Smooth muscle cell (in vitro differentiated cells): Measurements from ENCODE around the gene ITSN1. TPM values are rescaled to one million over a fixed set of nuclear protein-coding genes. Genes with fewer than 3 reads are reported as not detected.

ENCODE experiments used
- DNase-seq: peaks from one replicate; lab custom pipeline; 2025; ENCODE audit not compliant: unreplicated experiment; lab: John Stamatoyannopoulos, UW
- H2AFZ ChIP-seq: fragments of 200-600 bp; sonication (generic); 2 replicates; pipeline ENCODE4 v1.6.0; 2016; ENCODE audit warnings: antibody characterized with exemption, low read depth, mild to moderate bottlenecking
- H3F3A ChIP-seq: fragments of 200-600 bp; sonication (generic); 2 replicates; pipeline ENCODE4 v1.6.0; 2017; ENCODE audit warnings: antibody characterized with exemption, low read depth
- H3K27ac ChIP-seq: fragments of 200-600 bp; sonication (generic); 2 replicates; pipeline ENCODE4 v1.5.1; 2016; ENCODE audit warnings: low read depth, mild to moderate bottlenecking
- H3K27me3 ChIP-seq: fragments of 200-600 bp; sonication (generic); 2 replicates; pipeline ENCODE4 v1.6.1; 2016; ENCODE audit warnings: low read depth, mild to moderate bottlenecking
- H3K36me3 ChIP-seq: fragments of 200-600 bp; sonication (generic); 2 replicates; pipeline ENCODE4 v1.5.1; 2016; ENCODE audit warnings: low read depth
- H3K4me1 ChIP-seq: fragments of 200-600 bp; sonication (generic); 2 replicates; pipeline ENCODE4 v1.5.1; 2016; ENCODE audit warnings: low read depth
- H3K4me2 ChIP-seq: fragments of 200-600 bp; sonication (generic); 2 replicates; pipeline ENCODE4 v1.6.0; 2016; ENCODE audit warnings: mild to moderate bottlenecking
- H3K4me3 ChIP-seq: fragments of 200-600 bp; sonication (generic); 2 replicates; pipeline ENCODE4 v1.5.1; 2016; ENCODE audit warnings: mild to moderate bottlenecking
- H3K79me2 ChIP-seq: fragments of 200-600 bp; sonication (generic); 2 replicates; pipeline ENCODE4 v1.6.0; 2016; ENCODE audit warnings: low read depth, mild to moderate bottlenecking
- H3K9ac ChIP-seq: fragments of 200-600 bp; sonication (generic); 2 replicates; pipeline ENCODE4 v1.6.0; 2016; ENCODE audit warnings: low read depth
- H3K9me3 ChIP-seq: fragments of 200-600 bp; sonication (generic); replicated peaks from 2 replicates; pipeline ENCODE4 v1.5.1; 2016; ENCODE audit warnings: low read depth
- H4K20me1 ChIP-seq: fragments of 200-600 bp; sonication (generic); 2 replicates; pipeline ENCODE4 v1.6.0; 2016; ENCODE audit warnings: low read depth
- WGBS: methylation state at CpG from one replicate; pipeline ENCODE4 v1.1.7; 2016; ENCODE audit warnings: low lambda C conversion rate; 5-methylcytosine and 5-hydroxymethylcytosine counted together
- polyA plus RNA-seq: library from polyadenylated mRNA; unstranded; fragments of >200 nt; fragmentation: Nextera tagmentation; extraction: Ambion mirVana; gene quantifications from 2 replicates; pipeline ENCODE4 v1.2.1, GENCODE V29; 2016
- total RNA-seq: library from RNA; depleted of rRNA; stranded (reverse); fragments of >200 nt; gene quantifications from 2 replicates; pipeline ENCODE4 v1.2.3, GENCODE V29; 2014
- TF ChIP-seq, protein P1 (sequence below): fragments of 200-600 bp; sonication (generic); IDR thresholded peaks from 2 replicates; pipeline ENCODE4 v1.5.1; 2017; ENCODE audit warnings: borderline replicate concordance, mild to moderate bottlenecking, antibody characterized with exemption; ENCODE audit not compliant: insufficient read depth, poor library complexity, severe bottlenecking

The ITSN1 gene
- total and polyA plus RNA-seq, 2 experiments from 2014 or later: 36.4 to 76.5 TPM

DNA sequence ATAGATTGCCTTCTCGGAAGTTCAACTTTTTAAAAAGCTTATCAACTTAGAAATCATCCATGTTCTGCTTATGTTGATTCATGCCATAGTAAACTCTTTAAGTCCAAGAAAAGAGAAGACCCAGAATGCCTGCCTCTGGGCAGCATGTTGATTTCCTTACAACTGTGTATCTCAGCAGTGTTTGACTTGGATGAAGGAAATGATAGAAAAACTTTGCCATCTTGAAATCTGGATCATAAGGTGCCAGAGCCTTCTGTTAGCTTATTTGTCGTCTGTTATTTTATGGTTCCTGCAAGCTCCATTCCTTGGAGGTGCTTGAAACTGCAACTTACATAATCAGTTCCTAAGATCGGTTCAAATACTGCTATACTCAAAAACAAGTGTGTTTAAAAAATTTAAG is 148.8 kb downstream of the ITSN1 start:
- no peaks in the 10 kb centered on the region for H3K79me2 ChIP-seq
- H3K9me3 ChIP-seq: no peaks in the 10 kb centered on the region
- H3K36me3 ChIP-seq: peaks cover 10% of the 10 kb centered on the region
- H3F3A ChIP-seq: no peaks in the 10 kb centered on the region
- no peaks in the 10 kb centered on the region for H3K27me3 ChIP-seq
- TF ChIP-seq, protein P1, sequence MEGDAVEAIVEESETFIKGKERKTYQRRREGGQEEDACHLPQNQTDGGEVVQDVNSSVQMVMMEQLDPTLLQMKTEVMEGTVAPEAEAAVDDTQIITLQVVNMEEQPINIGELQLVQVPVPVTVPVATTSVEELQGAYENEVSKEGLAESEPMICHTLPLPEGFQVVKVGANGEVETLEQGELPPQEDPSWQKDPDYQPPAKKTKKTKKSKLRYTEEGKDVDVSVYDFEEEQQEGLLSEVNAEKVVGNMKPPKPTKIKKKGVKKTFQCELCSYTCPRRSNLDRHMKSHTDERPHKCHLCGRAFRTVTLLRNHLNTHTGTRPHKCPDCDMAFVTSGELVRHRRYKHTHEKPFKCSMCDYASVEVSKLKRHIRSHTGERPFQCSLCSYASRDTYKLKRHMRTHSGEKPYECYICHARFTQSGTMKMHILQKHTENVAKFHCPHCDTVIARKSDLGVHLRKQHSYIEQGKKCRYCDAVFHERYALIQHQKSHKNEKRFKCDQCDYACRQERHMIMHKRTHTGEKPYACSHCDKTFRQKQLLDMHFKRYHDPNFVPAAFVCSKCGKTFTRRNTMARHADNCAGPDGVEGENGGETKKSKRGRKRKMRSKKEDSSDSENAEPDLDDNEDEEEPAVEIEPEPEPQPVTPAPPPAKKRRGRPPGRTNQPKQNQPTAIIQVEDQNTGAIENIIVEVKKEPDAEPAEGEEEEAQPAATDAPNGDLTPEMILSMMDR: no peak
- no peak overlapping the region for H3K4me2 ChIP-seq
- WGBS: 92% methylated on average over 3 of the region's 3 CpGs
- no peak for DNase-seq
- H3K27ac ChIP-seq: no peak overlapping the region
- no peak overlapping the region for H3K4me3 ChIP-seq
- no peaks in the 10 kb centered on the region for H4K20me1 ChIP-seq
- no peak overlapping the region for H3K9ac ChIP-seq
- H2AFZ ChIP-seq: no peak overlapping the region
- no peaks in the 10 kb centered on the region for H3K4me1 ChIP-seq

DNA sequence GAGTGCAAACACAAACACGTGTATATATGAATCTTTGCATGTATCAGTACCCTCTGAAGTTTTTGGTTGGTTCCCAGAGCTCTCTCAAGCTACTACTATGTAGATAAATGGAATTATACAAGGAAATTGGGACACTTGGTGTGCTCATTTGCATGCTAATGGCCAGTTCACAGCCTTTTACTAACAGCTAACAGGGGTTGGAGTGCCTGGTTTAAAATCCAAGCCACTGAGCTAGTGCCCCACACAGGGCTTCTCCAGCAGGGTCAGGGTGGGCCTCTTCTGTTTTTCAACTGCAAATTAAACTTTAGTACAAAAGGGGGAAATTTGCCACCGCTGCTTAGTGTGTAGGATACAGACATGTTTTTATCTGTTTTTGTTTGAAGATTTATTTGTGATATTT is 152.3 kb downstream of the ITSN1 start:
- Histone ChIP-seq H3K4me2 (no peak overlapping the region), H3K27me3 (no peaks in the 10 kb centered on the region), H3K36me3 (peaks cover 13% of the 10 kb centered on the region), H3K4me3 (no peak overlapping the region), H3F3A (no peaks in the 10 kb centered on the region), H3K9me3 (no peaks in the 10 kb centered on the region), H4K20me1 (no peaks in the 10 kb centered on the region), H2AFZ (no peak overlapping the region), H3K9ac (no peak overlapping the region), H3K4me1 (peaks cover 8% of the 10 kb centered on the region), H3K27ac (no peak overlapping the region), H3K79me2 (no peaks in the 10 kb centered on the region)
- 59% methylated on average over 2 of the region's 2 CpGs for WGBS
- no peak for DNase-seq
- TF ChIP-seq, protein P1: no peak

DNA sequence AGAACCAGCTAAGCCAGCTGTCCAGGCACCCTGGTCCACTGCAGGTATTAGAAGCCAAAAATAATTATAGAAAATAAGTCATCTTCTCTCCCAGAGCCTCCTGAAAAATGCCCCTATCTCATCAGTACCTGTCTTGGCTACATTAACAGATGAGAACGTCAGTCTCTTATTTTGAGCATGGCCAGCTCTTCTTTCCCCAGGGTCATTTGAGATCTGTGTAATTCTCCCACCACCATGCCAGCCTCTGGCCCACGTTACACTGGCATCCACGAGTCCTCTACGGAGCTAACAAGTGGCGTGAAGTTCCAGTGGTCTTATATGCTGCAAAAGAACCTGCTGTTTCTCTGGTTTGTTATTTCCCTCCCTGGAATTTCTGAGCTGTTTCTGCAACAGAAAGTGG is 155.3 kb downstream of the ITSN1 start:
- WGBS: 94% methylated on average over 5 of the region's 5 CpGs
- Histone ChIP-seq H3K79me2 (no peaks in the 10 kb centered on the region), H4K20me1 (peaks cover 3% of the 10 kb centered on the region), H3K9ac (no peak overlapping the region), H3K4me3 (no peak overlapping the region), H3F3A (peaks cover 4% of the 10 kb centered on the region), H3K9me3 (no peaks in the 10 kb centered on the region), H2AFZ (no peak overlapping the region), H3K27me3 (no peaks in the 10 kb centered on the region), H3K36me3 (peaks cover 13% of the 10 kb centered on the region), H3K27ac (no peak overlapping the region), H3K4me2 (no peak overlapping the region), H3K4me1 (peaks cover 22% of the 10 kb centered on the region)
- TF ChIP-seq, protein P1: no peak
- no peak for DNase-seq

DNA sequence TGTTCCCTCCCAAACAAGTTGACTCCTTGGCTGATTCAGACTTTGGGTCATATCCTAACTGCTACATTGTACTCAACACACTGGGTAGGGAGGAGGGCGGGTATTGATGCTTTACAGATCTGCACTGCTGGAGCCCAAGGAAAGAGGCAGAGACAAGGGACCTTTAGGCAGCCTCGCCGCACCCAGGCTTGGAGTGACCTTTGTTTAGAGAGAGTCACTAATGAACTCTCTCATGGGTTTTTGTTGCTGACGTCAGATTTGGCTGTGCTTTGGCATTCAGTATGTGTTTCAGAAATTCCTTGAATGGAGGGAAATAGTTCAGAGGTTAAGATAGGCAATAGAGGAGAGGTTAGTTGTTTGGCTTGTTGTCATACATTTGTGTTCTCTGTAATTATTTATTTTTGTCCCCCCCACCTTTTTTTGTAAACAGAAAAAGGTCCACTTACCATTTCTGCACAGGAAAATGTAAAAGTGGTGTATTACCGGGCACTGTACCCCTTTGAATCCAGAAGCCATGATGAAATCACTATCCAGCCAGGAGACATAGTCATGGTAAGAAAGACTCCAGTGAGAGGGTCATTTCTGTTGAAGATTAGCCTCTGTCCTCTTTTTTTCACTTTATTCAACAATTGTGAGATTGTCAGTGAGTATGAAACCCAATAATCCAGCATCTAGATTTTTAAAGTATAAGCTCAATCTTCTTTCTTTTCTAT is 157.2 kb downstream of the ITSN1 start:
- Histone ChIP-seq H2AFZ (no peak overlapping the region), H3K27me3 (no peaks in the 10 kb centered on the region), H3K79me2 (no peaks in the 10 kb centered on the region), H3K4me1 (peaks cover 23% of the 10 kb centered on the region), H3K27ac (no peak overlapping the region), H3K36me3 (peaks cover 9% of the 10 kb centered on the region), H4K20me1 (peaks cover 3% of the 10 kb centered on the region), H3K4me3 (no peak overlapping the region), H3K4me2 (no peak overlapping the region), H3K9ac (no peak overlapping the region), H3K9me3 (no peaks in the 10 kb centered on the region), H3F3A (peaks cover 4% of the 10 kb centered on the region)
- DNase-seq: no peak
- TF ChIP-seq, protein P1: no peak
- whole genome bisulfite sequencing: 92% methylated on average over 5 of the region's 5 CpGs
